K562 (cell line): Measurements from ENCODE around the gene PTPRT.

Source experiments
- ELF4 ChIP-seq: fragments of 450-650 bp; formaldehyde crosslinking; IDR thresholded peaks from 2 replicates; pipeline ENCODE4 v1.4.0; 2022; ENCODE audit warnings: missing genetic modification characterization
- FOXK2 ChIP-seq, 2 experiments: fragments of 450-650 bp; IDR thresholded peaks in 1 of 2; conservative IDR thresholded peaks in 1 of 2; 2 replicates each; pipeline ENCODE4 v1.6.1; 2016; ENCODE audit warnings: low read depth in 2 of 2, mild to moderate bottlenecking in 1 of 2
- KAT7 ChIP-seq: sonication (generic); formaldehyde crosslinking; IDR thresholded peaks from 2 replicates; pipeline ENCODE4 v1.8.0; 2022; ENCODE audit warnings: missing genetic modification reagents, mild to moderate bottlenecking, borderline replicate concordance
- PCBP2 ChIP-seq: fragments of 200-400 bp; formaldehyde crosslinking; IDR thresholded peaks from 2 replicates; pipeline ENCODE4 v1.6.1; 2018; ENCODE audit warnings: low read length, low read depth, mild to moderate bottlenecking, moderate library complexity; ENCODE audit not compliant: poor library complexity, severe bottlenecking
- SETDB1 ChIP-seq: IDR thresholded peaks from one replicate; pipeline ENCODE4 v1.6.1; 2012; ENCODE audit warnings: low read length, control low read depth, inconsistent platforms
- SIRT6 ChIP-seq: IDR thresholded peaks from one replicate; pipeline ENCODE4 v1.6.1; 2012; ENCODE audit warnings: low read depth, mild to moderate bottlenecking, control low read depth, inconsistent platforms, low read length, moderate library complexity
- ZNF384 ChIP-seq: IDR thresholded peaks from 2 replicates; pipeline ENCODE4 v1.6.1; 2012; ENCODE audit warnings: low read depth, low read length, improper control_type of control experiment

DNA sequence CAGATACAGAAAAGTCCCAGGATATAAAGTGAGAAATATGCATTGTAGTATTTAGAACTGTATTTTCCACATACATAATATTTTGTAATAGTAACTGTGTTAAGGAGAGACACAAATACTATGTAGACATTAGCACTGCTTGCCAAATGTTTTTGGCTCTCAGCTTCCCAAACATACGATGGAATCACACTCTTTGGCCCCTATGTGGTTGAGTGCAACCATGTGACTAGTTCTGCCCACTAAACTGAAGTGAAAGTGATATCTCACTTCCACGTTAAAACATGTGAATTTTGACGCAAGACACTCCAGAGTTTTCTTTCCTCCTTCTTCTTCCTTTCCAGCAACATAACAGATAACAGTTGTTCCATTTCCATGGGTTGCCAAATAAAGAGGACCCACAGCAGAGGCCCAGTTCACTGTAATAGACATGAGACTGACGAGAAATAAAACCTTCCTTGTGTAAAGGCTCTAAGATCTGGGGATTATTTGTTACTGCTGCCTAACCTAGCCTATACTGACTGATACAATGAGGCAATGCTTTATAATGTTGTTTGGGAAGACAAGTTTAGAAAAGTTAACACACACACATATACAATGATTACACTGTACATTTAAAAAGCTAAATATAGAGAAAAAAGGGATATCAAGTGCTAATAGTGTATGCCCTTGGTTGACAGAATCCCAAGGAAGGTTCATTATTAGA, 97.2 kb downstream of the PTPRT start:
- no peak for TF ChIP-seq PCBP2
- TF ChIP-seq FOXK2 (conservative IDR thresholded peaks at IDR 0.05 in 1 of 2, IDR thresholded peaks at IDR 0.05 in 1 of 2; ENCODE audit: low read depth in 2 of 2) = no peak
- no peak for TF ChIP-seq SIRT6
- no peak for TF ChIP-seq SETDB1
- TF ChIP-seq ZNF384 = no peak
- no peak for TF ChIP-seq KAT7 (CRISPR knock-in tag)
- TF ChIP-seq ELF4 (CRISPR knock-in tag) = no peak
